ENCODE results near the gene MMP25. TPM values are rescaled to one million over a fixed set of nuclear protein-coding genes. Genes with fewer than 3 reads are reported as not detected.
A peak's percentile ranks its signal among the peaks of the same experiment; 100 is the strongest.

MMP25 gene
- total and polyA plus RNA-seq, 9 of the 15 experiments (the other 6 are each of a cell fraction or from before 2014, with no cell fraction given): 0.03 to 0.04 TPM; not detected in 7

GRCh38 chr16:3003582-3004270 lies 42.6 kb upstream of the MMP25 start (continued):
- peak; percentile 68 for TF ChIP-seq JUND (IDR thresholded peaks at IDR 0.05; ENCODE audit: borderline replicate concordance, low read depth, low read length)
- peak; percentile 58; the same call in 1 of the 3 replicates for TF ChIP-seq JUND (tag; IDR thresholded peaks at IDR 0.05; ENCODE audit: borderline replicate concordance, low read depth, low read length)
- TF ChIP-seq EP400 (IDR thresholded peaks at IDR 0.05): no peak; the same call in 1 of the 2 replicates
- no peak for TF ChIP-seq MAFG (tag; conservative IDR thresholded peaks at IDR 0.05)
- TF ChIP-seq, protein P1, sequence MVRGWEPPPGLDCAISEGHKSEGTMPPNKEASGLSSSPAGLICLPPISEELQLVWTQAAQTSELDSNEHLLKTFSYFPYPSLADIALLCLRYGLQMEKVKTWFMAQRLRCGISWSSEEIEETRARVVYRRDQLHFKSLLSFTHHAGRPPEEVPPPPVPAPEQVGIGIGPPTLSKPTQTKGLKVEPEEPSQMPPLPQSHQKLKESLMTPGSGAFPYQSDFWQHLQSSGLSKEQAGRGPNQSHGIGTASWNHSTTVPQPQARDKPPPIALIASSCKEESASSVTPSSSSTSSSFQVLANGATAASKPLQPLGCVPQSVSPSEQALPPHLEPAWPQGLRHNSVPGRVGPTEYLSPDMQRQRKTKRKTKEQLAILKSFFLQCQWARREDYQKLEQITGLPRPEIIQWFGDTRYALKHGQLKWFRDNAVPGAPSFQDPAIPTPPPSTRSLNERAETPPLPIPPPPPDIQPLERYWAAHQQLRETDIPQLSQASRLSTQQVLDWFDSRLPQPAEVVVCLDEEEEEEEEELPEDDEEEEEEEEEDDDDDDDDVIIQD (CRISPR knock-in tag; IDR thresholded peaks at IDR 0.05): no peak
- peak; percentile 94 for TF ChIP-seq REST (IDR thresholded peaks at IDR 0.05; ENCODE audit: borderline replicate concordance)
- no peak for TF ChIP-seq REST (CRISPR knock-in tag; IDR thresholded peaks at IDR 0.05; ENCODE audit: low read depth)
- peak; percentile 86; the same call in 1 of the 2 replicates for TF ChIP-seq TGIF2 (CRISPR knock-in tag; IDR thresholded peaks at IDR 0.05)
- no peak for TF ChIP-seq FOXJ2 (tag; IDR thresholded peaks at IDR 0.05)
- TF ChIP-seq MED1 (CRISPR knock-in tag; IDR thresholded peaks at IDR 0.05; ENCODE audit: borderline replicate concordance): no peak
- TF ChIP-seq, protein P2, sequence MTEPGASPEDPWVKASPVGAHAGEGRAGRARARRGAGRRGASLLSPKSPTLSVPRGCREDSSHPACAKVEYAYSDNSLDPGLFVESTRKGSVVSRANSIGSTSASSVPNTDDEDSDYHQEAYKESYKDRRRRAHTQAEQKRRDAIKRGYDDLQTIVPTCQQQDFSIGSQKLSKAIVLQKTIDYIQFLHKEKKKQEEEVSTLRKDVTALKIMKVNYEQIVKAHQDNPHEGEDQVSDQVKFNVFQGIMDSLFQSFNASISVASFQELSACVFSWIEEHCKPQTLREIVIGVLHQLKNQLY (CRISPR knock-in tag; conservative IDR thresholded peaks at IDR 0.05): no peak
- TF ChIP-seq, protein P3, sequence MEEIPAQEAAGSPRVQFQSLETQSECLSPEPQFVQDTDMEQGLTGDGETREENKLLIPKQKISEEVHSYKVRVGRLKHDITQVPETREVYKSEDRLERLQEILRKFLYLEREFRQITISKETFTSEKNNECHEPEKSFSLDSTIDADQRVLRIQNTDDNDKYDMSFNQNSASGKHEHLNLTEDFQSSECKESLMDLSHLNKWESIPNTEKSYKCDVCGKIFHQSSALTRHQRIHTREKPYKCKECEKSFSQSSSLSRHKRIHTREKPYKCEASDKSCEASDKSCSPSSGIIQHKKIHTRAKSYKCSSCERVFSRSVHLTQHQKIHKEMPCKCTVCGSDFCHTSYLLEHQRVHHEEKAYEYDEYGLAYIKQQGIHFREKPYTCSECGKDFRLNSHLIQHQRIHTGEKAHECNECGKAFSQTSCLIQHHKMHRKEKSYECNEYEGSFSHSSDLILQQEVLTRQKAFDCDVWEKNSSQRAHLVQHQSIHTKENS (CRISPR knock-in tag; IDR thresholded peaks at IDR 0.05): no peak
- peak; percentile 27; the same call in 1 of the 2 replicates for TF ChIP-seq FOXM1 (IDR thresholded peaks at IDR 0.05; ENCODE audit: low read depth)
- no peak for TF ChIP-seq FOXM1 (CRISPR knock-in tag; IDR thresholded peaks at IDR 0.05; ENCODE audit: low read depth)

Data from K562 (cell line).